Measurements from ENCODE around the gene SLC37A2. TPM values are rescaled to one million over a fixed set of nuclear protein-coding genes. Genes with fewer than 3 reads are reported as not detected.
A peak's percentile ranks its signal among the peaks of the same experiment; 100 is the strongest.

Gene SLC37A2
- total RNA-seq, 4 donors from 2014 or later = 0.88 to 6.6 (median 2.6) TPM

DNA sequence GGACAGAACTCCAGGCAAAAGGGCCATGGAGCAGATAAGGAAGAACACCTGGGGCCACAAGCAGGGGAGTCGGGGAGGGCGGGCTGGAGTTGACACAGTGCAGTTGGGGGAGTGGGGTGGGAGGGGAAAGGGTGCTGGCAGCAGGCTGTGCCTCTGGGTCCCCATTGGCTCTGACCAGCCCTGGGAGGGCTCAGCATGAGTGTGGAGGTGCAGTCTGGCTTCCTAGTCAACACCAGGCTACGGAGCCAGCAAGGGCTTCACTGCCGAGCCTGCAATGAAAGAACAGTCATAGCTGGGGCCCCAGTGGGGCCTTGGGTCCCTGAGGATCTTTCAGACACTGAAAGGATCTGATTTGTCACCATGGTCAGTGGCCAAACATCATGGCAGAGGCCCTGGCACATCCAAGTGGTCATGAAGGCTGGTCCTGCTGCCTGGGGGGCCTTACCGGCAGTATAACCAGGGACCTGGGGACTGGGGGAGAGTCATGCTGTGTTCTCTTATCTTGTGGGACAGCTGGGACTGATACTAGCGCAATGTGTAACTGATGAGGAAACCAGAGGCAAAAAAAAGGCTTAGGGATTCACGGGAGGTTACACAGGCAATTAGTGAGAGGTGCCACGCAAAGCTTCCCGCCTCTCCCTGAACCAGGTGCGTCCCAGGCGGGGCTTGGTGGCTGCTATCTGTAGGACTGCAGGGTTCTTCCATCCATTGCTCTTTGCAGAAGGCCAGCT, 11.6 kb downstream of the SLC37A2 start:
- Histone ChIP-seq H3K36me3 (no peaks in the 10 kb centered on the region), H3K27me3 (no peaks in the 10 kb centered on the region), H3K27ac (no peak overlapping the region), H3K4me3 (no peak overlapping the region), H3K9me3 (no peaks in the 10 kb centered on the region), H3K4me1 (peaks cover 0 to 25% (median 16%) of the 10 kb centered on the region in 4 donors)
- DNase-seq = no peak
- TF ChIP-seq, protein P1, sequence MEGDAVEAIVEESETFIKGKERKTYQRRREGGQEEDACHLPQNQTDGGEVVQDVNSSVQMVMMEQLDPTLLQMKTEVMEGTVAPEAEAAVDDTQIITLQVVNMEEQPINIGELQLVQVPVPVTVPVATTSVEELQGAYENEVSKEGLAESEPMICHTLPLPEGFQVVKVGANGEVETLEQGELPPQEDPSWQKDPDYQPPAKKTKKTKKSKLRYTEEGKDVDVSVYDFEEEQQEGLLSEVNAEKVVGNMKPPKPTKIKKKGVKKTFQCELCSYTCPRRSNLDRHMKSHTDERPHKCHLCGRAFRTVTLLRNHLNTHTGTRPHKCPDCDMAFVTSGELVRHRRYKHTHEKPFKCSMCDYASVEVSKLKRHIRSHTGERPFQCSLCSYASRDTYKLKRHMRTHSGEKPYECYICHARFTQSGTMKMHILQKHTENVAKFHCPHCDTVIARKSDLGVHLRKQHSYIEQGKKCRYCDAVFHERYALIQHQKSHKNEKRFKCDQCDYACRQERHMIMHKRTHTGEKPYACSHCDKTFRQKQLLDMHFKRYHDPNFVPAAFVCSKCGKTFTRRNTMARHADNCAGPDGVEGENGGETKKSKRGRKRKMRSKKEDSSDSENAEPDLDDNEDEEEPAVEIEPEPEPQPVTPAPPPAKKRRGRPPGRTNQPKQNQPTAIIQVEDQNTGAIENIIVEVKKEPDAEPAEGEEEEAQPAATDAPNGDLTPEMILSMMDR (IDR thresholded peaks at IDR 0.05) = no peak
- TF ChIP-seq POLR2A (IDR thresholded peaks at IDR 0.05) = no peak

DNA sequence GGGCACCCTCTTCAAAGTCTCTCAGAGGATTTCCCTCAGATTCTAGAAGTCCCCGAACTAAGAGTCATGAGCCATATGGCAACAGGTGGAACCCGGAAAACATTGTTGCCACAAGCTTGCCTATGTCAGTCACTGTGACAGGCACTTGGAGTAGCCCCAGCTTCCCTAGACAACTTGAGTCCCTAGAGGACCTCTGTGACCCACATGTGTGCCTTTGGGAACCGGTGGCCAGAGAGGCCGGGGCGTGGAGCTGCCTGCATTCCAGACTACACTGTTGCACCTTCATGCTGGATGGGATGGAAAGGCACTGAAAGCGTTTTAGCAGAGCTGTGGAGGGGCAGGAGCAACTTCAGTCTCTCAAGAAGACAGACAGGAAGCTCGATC, 12.1 kb downstream of the SLC37A2 start:
- Histone ChIP-seq H3K36me3 (no peaks in the 10 kb centered on the region), H3K4me1 (peaks cover 0 to 20% (median 16%) of the 10 kb centered on the region in 4 donors), H3K27me3 (no peaks in the 10 kb centered on the region), H3K4me3 (no peak overlapping the region), H3K9me3 (no peaks in the 10 kb centered on the region), H3K27ac (no peak overlapping the region)
- TF ChIP-seq, protein P1 (IDR thresholded peaks at IDR 0.05) = no peak
- TF ChIP-seq POLR2A (IDR thresholded peaks at IDR 0.05) = no peak
- DNase-seq = no peak

DNA sequence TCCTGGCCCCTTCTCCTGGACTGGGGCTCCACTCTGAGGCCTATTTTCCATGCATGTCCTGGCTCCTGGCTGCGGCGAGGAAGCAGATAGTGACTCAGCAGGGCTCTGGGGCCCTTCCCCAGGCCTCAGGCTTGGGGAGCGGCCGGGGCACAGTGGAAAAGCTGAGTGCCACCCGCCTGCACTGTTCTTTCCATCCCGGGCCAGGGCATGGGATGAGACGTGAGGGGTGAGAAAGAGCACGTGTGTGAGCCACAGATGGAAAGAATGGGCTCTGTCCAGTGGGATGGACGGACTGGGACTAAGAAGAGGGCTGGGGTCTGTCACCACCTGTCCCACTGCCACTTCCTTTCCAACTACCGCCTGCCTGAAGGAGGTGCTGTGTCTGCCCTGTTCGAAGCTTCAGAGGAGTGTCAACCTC, 12.8 kb downstream of the SLC37A2 start:
- TF ChIP-seq POLR2A (IDR thresholded peaks at IDR 0.05) = no peak
- TF ChIP-seq, protein P1 (IDR thresholded peaks at IDR 0.05) = no peak
- Histone ChIP-seq H3K9me3 (no peaks in the 10 kb centered on the region), H3K27me3 (no peaks in the 10 kb centered on the region), H3K4me3 (no peak overlapping the region), H3K27ac (no peak overlapping the region), H3K36me3 (no peaks in the 10 kb centered on the region), H3K4me1 (peaks cover 0 to 18% (median 14%) of the 10 kb centered on the region in 4 donors)
- peak in 1 of 3 donors; percentile 33 for DNase-seq

DNA sequence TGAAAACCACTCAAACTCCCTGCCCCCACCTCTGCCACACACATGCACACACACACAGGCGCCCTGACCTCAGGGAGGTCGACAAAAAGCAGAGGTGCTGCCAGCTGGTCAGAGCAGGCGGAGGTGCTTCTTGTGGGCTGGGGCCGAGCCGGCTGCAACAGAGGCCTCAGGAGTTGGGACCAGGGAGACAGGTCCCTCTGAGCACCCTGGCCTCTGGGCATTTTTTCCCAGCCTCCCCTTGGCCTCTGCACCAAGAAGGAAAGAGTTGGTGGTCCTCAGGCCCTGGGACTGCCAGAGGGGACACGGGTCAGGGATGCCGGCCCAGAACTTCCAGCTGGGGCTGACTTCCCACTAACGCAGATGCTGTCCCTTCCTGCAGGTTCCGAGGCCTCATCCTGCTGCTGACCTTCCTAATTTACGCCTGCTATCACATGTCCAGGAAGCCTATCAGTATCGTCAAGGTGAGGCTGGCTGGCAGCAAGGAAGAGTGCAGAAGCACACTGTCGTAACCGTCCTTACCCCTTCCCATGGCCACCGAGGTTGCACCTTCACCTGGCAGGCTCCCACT, 13.4 kb downstream of the SLC37A2 start:
- TF ChIP-seq, protein P1 (IDR thresholded peaks at IDR 0.05) = no peak
- TF ChIP-seq POLR2A (IDR thresholded peaks at IDR 0.05) = no peak
- no peaks in the 10 kb centered on the region for H3K27me3 ChIP-seq
- no peaks in the 10 kb centered on the region for H3K9me3 ChIP-seq
- H3K36me3 ChIP-seq = no peaks in the 10 kb centered on the region
- H3K4me1 ChIP-seq = peaks cover 0 to 14% (median 9%) of the 10 kb centered on the region in 4 donors
- H3K27ac ChIP-seq = no peak overlapping the region
- DNase-seq = no peak
- H3K4me3 ChIP-seq = no peak overlapping the region

DNA sequence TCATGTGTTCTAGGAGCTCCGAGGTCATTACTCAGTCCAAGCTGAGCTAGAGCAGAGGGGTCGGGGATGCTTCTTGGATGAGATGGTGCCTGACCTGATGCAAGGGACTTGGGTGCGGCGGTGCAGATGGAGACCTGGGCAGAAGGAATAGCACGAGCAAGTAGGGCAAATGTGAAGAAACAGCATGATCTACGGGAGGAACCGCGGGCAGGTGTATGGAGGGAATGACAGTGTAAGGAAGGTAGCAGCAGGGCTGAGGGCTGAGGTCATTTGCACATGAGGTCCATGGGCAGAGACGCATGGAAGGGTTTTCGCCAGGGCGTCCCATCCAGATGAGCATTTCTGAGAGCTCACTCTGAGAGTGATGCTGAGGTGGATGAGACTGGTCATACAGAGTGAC, 14.9 kb downstream of the SLC37A2 start:
- peaks cover 0 to 9% (median 2%) of the 10 kb centered on the region in 4 donors for H3K4me1 ChIP-seq
- no peaks in the 10 kb centered on the region for H3K9me3 ChIP-seq
- H3K27ac ChIP-seq = no peak overlapping the region
- no peaks in the 10 kb centered on the region for H3K36me3 ChIP-seq
- H3K4me3 ChIP-seq = no peak overlapping the region
- H3K27me3 ChIP-seq = no peaks in the 10 kb centered on the region
- TF ChIP-seq, protein P1 (IDR thresholded peaks at IDR 0.05) = no peak
- TF ChIP-seq POLR2A (IDR thresholded peaks at IDR 0.05) = no peak
- no peak for DNase-seq
